SH-SY5Y (cell line): Measurements from ENCODE around the gene TRIM25.

Experiments
- GATA2 ChIP-seq: IDR thresholded peaks from 2 replicates; pipeline ENCODE4 v1.6.1; 2011; ENCODE audit warnings: mild to moderate bottlenecking, low read depth, low read length
- GATA3 ChIP-seq: IDR thresholded peaks from 2 replicates; pipeline ENCODE4 v1.6.1; 2011; ENCODE audit warnings: low read depth, mild to moderate bottlenecking, low read length, moderate library complexity

GRCh38 chr17:56926270-56926669 is 12.4 kb upstream of the TRIM25 start:
- TF ChIP-seq GATA2 = no peak
- no peak for TF ChIP-seq GATA3
